ENCODE data around the gene GID8. TPM values are rescaled to one million over a fixed set of nuclear protein-coding genes. Genes with fewer than 3 reads are reported as not detected.
A peak's percentile ranks its signal among the peaks of the same experiment; 100 is the strongest.

GID8 gene
- total and polyA plus RNA-seq, 2 of the 13 experiments (the other 11 are each of a cell fraction or from before 2014, with no cell fraction given) = 39.6 to 59.8 TPM

DNA sequence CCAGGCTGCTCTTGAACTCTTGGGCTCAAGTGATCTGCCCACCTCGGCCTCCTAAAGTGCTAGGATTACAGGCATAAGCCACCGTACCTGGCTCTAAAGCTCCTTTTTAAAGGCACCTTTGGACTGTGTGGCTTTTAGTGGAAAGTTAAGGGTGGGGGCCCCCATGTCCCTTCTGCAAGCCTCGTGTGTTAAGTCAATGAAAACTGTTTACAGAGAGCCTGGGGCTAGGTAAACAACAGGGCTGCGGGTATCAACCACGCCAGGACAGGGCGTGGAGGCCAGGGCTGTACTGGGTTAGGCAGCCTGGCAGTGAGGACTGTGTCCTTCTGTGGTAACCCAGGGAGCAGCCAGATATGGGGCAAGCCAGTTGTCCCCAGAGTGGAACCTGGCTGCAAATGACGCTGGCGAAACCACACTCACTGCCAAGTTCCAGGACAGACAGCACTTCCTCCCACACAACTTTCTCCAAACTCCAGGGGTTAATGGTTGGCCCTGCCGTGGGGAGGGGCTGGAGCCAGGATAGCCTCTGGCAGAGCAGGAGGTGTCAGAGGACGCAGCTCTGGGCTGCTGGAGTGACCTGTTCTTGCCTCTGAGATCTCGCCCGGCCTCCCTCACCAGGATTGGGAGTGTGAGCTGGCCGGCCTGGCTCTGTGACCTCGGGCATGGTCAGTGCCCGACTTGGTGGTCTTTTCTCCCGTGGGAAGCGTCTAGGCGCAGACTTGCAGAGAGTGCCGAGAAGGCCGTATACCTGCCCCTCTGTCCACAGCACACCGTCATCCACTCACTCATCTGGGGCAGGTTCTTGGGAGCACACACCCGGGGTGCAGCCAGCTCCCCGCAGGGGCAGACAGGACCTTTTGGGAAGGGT, 17.8 kb downstream of the GID8 start (continued):
- TF ChIP-seq, protein P1, sequence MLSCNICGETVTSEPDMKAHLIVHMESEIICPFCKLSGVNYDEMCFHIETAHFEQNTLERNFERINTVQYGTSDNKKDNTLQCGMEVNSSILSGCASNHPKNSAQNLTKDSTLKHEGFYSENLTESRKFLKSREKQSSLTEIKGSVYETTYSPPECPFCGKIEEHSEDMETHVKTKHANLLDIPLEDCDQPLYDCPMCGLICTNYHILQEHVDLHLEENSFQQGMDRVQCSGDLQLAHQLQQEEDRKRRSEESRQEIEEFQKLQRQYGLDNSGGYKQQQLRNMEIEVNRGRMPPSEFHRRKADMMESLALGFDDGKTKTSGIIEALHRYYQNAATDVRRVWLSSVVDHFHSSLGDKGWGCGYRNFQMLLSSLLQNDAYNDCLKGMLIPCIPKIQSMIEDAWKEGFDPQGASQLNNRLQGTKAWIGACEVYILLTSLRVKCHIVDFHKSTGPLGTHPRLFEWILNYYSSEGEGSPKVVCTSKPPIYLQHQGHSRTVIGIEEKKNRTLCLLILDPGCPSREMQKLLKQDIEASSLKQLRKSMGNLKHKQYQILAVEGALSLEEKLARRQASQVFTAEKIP (CRISPR knock-in tag; IDR thresholded peaks at IDR 0.05; ENCODE audit: borderline replicate concordance) = no peak
- TF ChIP-seq SSRP1 (CRISPR knock-in tag; IDR thresholded peaks at IDR 0.05) (no peak), ZNF564 (CRISPR knock-in tag; IDR thresholded peaks at IDR 0.05) (peak; percentile 92), ZNF3 (CRISPR knock-in tag; IDR thresholded peaks at IDR 0.05) (peak; percentile 86), ZFP37 (CRISPR knock-in tag; IDR thresholded peaks at IDR 0.05; ENCODE audit: borderline replicate concordance) (peak; percentile 85; the same call in 1 of the 2 replicates), ERF (CRISPR knock-in tag; IDR thresholded peaks at IDR 0.05) (peak; percentile 99), DNMT3B (CRISPR knock-in tag; conservative IDR thresholded peaks at IDR 0.05) (peak; percentile 95; the same call in 1 of the 2 replicates), PAWR (CRISPR knock-in tag; IDR thresholded peaks at IDR 0.05; ENCODE audit: borderline replicate concordance) (no peak), RBAK (CRISPR knock-in tag; IDR thresholded peaks at IDR 0.05) (peak; percentile 76; the same call in 1 of the 2 replicates), GATAD1 (CRISPR knock-in tag; IDR thresholded peaks at IDR 0.05) (peak; percentile 85), HMG20A (CRISPR knock-in tag; IDR thresholded peaks at IDR 0.05; ENCODE audit: borderline replicate concordance) (peak; percentile 93; the same call in 1 of the 2 replicates), ZBTB42 (CRISPR knock-in tag; IDR thresholded peaks at IDR 0.05) (no peak), TBX3 (IDR thresholded peaks at IDR 0.05; ENCODE audit: borderline replicate concordance) (peak; percentile 94), POLR2AphosphoS5 (IDR thresholded peaks at IDR 0.05; ENCODE audit: low read depth, low read length) (peak; percentile 39), MTA1 (CRISPR knock-in tag; IDR thresholded peaks at IDR 0.05; ENCODE audit: borderline replicate concordance) (peak; percentile 98)
- TF ChIP-seq, protein P2, sequence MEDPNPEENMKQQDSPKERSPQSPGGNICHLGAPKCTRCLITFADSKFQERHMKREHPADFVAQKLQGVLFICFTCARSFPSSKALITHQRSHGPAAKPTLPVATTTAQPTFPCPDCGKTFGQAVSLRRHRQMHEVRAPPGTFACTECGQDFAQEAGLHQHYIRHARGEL (CRISPR knock-in tag; IDR thresholded peaks at IDR 0.05) = no peak
- TF ChIP-seq, protein P3, sequence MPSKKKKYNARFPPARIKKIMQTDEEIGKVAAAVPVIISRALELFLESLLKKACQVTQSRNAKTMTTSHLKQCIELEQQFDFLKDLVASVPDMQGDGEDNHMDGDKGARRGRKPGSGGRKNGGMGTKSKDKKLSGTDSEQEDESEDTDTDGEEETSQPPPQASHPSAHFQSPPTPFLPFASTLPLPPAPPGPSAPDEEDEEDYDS (CRISPR knock-in tag; IDR thresholded peaks at IDR 0.05) = peak; percentile 91
- TF ChIP-seq, protein P4, sequence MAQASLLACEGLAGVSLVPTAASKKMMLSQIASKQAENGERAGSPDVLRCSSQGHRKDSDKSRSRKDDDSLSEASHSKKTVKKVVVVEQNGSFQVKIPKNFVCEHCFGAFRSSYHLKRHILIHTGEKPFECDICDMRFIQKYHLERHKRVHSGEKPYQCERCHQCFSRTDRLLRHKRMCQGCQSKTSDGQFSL (CRISPR knock-in tag; IDR thresholded peaks at IDR 0.05) = peak; percentile 62; the same call in 1 of the 2 replicates
- TF ChIP-seq, protein P5, sequence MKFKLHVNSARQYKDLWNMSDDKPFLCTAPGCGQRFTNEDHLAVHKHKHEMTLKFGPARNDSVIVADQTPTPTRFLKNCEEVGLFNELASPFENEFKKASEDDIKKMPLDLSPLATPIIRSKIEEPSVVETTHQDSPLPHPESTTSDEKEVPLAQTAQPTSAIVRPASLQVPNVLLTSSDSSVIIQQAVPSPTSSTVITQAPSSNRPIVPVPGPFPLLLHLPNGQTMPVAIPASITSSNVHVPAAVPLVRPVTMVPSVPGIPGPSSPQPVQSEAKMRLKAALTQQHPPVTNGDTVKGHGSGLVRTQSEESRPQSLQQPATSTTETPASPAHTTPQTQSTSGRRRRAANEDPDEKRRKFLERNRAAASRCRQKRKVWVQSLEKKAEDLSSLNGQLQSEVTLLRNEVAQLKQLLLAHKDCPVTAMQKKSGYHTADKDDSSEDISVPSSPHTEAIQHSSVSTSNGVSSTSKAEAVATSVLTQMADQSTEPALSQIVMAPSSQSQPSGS (CRISPR knock-in tag; IDR thresholded peaks at IDR 0.05) = peak; percentile 95
- TF ChIP-seq, protein P6, sequence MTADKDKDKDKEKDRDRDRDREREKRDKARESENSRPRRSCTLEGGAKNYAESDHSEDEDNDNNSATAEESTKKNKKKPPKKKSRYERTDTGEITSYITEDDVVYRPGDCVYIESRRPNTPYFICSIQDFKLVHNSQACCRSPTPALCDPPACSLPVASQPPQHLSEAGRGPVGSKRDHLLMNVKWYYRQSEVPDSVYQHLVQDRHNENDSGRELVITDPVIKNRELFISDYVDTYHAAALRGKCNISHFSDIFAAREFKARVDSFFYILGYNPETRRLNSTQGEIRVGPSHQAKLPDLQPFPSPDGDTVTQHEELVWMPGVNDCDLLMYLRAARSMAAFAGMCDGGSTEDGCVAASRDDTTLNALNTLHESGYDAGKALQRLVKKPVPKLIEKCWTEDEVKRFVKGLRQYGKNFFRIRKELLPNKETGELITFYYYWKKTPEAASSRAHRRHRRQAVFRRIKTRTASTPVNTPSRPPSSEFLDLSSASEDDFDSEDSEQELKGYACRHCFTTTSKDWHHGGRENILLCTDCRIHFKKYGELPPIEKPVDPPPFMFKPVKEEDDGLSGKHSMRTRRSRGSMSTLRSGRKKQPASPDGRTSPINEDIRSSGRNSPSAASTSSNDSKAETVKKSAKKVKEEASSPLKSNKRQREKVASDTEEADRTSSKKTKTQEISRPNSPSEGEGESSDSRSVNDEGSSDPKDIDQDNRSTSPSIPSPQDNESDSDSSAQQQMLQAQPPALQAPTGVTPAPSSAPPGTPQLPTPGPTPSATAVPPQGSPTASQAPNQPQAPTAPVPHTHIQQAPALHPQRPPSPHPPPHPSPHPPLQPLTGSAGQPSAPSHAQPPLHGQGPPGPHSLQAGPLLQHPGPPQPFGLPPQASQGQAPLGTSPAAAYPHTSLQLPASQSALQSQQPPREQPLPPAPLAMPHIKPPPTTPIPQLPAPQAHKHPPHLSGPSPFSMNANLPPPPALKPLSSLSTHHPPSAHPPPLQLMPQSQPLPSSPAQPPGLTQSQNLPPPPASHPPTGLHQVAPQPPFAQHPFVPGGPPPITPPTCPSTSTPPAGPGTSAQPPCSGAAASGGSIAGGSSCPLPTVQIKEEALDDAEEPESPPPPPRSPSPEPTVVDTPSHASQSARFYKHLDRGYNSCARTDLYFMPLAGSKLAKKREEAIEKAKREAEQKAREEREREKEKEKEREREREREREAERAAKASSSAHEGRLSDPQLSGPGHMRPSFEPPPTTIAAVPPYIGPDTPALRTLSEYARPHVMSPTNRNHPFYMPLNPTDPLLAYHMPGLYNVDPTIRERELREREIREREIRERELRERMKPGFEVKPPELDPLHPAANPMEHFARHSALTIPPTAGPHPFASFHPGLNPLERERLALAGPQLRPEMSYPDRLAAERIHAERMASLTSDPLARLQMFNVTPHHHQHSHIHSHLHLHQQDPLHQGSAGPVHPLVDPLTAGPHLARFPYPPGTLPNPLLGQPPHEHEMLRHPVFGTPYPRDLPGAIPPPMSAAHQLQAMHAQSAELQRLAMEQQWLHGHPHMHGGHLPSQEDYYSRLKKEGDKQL (CRISPR knock-in tag; IDR thresholded peaks at IDR 0.05; ENCODE audit: low read depth) = peak; percentile 95
